Limb (tissue), 2 donors: Measurements from ENCODE around the gene ASAP3.

Experiments
- DNase-seq, 2 donors: peaks; one replicate each; pipeline ENCODE4 v3.0.0-alpha.2; 2016; ENCODE audit errors: extremely low spot score in 2 of 2

Gene ASAP3

DNA sequence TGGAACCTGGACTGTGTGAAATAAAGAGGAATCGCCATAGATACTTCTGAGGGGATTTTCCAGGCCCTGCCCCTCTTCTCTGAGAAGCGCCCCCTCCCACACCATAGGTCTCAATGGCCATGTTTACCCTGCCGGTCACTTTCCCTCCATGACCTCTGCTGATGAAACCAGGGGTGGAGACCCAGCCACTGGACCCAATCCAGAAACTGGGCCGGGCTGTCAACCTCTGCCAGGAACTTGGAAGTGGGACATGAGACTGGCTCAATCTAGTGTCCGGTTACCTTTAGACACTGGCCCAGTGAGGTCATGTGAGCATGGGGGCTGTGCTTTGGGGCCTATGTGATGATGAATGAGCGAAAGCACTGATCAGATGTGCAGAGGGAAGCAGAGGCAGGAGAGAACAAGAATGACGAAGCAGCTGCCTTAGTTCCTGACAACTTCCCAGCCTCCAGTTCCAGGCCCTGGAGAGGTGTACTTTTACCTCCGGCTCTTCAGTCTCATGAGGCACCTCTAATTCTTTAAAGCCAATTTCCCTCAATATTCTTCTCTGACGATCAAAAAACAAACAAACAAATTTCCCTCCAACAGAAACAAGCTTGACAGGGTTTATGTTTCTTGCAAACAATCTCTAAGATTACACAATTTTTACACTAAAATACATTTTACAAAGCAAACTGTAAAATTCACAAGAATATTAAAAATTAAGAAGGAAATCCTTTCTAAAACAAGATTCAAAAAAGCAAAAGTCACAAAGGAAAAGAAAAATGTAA, 4.9 kb downstream of the ASAP3 start:
- DNase-seq: peak in 1 of 2 donors; percentile 41

DNA sequence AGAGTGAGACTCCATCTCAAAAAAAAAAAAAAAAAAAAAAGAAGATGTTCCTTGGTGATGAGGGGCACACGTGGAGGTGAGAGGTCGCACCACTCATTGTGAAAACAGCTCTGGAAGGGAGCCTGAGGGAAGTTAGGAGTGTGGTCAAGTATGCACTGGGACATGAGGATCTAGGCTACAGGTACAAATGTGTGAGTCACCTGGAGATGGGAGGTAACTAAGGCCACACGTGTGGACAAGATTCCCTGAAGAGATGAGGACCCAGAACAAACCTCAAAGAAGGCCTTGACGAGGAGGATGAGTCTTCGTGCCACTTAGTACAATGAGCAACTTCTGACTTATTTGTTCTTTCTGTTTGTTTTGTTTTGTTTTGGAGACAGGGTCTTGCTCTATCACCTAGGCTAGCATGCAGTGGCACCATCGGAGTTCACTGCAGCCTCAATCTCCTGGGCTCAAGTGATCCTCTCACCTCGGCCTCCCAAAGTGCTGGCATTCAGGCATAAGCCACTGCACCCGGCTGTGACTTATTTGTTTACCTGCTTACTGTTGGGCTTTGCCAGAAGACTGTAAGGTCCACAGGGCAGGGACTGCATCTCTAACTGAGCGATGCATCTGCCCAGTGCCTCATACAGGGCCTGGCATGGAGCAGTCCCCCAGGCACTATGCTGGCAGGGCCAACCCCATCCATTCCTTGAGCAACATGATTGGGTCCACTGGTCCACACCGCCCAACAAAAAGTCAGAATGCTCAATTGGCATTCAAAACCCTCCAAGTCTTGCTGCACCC, 6.4 kb downstream of the ASAP3 start:
- no peak for DNase-seq

DNA sequence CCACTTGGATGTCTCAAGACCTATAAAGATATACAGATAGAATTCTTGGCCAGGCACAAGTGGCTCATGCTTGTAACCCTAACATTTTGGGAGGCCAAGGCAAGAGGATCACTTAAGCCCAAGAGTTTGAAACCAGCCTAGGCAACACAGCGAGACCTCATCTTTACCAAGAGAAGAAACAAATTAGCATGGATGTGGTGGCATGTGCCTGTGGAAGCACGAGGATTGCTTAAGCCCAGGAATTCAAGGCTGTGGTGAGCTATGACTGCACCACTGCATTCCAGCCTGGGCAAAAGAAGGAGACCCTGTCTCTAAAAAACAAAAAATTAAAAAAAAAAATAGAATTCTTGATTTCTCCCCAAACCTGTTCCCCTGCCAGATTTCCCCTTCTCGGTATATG, 8.3 kb downstream of the ASAP3 start:
- no peak for DNase-seq

DNA sequence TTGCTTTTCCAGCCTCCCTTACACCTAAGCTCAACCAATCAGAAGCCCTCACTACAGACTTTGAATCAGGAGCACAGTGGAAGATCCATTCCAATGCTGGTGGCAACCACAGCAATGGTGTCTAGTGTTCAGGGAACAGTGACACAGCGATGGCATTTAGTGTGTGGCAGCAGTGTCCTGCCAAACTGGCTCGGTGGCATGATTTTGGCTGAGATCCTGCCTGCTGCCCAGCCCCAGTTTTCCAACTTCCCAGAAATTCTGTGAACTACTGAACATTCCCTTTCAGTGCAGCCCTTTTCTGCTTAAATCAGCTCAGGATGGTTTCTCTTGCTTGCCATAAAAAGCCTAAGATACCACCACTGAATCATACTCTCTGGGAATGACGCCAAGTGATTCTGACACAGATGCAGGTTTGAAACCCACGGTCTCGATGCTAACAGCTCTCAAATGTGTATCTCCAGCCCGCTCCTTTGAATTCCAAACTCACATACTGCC, 8.8 kb downstream of the ASAP3 start:
- DNase-seq: no peak

DNA sequence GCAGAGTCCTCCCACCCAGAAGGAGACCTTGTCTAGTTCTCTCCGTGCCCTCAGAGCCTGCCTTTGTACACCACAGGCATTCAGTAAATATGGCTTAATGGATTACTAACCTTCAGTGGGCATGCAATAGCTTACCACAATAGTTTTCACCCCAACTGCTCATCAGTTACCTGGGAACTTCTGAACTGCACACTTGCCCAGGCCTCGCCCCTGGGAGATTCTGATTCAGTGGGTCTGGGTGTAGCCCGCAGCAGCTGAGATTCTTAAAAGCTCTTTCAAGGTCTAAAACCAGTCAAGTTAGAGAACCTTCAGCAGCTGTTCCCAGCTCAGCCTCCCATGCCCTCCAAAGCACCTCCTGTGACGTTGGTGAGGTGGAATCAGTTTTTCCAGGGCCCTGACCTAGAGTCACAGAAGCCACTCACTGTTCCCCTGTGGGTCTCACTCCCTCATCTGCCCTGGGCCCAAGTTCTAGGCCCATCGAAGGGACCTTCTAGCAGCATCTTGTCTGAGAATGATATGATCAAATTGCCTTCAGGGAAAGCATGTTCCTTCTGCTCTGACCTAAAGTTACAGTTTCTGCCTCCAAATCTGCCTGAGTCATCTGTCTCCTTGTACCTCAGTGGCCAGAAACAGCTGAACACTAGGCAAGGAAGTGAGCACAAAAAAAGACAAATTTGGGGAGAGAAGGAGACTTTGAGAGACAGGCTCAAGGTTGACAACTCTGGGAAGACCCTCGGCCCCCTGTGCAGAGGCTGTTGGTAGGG, 10.8 kb downstream of the ASAP3 start:
- DNase-seq: no peak

DNA sequence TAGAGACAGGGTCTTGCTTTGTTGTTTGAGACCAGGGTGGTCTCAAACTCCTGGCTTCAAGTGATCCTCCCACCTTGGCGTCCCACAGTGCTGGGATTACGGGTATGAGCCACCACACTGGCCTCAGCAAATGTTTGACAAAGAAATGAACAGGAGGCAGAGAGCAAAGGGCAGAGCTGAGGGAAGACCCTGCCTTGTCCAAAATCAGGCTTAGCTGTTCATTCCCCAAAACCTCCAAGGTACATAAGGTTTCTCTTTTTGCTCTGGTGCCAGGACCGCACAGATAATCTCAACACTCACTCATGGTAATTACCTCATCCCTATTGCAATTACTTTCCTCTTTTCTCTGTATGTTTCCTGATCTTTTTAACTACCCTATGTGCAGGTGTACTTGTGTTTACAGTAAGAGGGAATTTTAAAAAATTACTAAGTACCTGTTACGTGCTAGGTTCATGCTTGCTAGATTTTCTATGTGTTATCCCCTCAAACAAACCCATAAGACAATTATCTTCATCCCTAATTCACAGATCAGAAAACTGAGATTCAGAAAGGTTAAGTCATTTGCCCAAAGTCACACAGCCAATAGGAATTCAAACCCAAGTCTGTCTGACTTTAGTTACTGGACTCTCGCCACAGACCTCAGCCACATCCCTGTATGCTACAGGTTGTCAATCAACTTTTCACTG, 11.5 kb downstream of the ASAP3 start:
- DNase-seq: no peak

DNA sequence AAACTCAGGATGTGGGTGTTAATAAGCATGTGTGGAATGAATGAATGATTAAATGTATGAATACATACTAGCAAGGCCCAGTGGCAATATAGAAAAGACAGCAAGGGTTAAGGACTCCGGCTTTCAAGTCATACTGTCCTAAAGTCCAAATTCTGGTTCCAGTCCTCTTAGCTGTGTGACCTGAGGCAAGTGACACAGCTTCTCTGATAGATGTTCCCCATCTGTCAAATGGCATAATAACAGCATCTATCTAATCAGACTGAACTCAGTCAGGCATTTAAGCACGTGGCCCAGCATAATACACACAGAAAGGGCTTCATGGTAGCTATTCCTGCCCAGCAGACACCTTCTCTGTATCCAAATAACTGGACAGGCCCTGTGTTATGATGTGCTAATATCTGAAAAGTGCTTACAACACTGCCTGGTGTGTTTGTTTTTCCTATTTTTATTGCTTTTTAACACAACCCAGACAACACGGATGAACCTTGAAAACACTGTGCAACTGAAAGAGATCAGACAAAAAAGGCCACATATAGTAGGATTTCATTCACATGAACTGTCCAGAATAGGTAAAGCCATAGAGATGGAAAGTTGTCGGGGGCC, 12.4 kb downstream of the ASAP3 start:
- DNase-seq: no peak

DNA sequence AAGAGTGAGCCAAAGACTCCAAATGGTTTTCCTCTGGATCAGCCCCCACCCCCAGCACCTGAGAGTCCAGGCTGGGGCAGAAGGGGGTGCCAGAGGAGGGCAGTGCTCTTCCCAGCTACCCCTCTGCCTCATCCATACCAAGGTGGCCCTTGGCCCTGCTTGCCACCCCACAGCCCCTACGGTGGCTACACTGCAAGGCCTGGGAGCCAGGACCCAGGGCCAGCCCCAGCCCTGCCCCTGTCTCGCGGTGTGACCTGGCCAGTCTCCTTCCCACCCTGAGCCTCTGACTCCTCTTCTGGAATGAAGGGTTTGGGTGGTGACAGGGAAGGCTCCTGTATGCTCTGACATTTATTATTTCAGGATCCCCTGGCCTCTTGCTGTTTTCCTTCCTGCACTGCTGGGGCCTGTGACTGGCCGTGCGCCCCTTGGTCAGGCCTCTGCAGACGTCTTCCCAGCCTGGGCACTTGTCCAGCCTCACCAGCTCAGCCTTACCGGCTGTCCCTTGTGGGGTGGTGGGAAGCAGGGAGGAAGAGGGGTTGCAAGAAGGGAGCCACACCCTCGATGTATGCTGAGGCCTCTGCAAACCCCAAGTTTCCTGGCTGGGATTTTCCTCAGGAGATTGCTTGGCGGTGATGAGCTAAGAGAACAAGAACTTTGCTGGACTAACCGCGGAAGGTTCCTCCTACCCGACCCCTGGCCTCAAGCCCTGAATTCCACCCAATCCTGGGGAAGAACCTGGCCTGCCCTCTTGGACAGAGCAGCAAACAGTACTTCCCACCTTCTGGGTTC, 13.5 kb downstream of the ASAP3 start:
- peak; percentile 43 to 45 for DNase-seq

DNA sequence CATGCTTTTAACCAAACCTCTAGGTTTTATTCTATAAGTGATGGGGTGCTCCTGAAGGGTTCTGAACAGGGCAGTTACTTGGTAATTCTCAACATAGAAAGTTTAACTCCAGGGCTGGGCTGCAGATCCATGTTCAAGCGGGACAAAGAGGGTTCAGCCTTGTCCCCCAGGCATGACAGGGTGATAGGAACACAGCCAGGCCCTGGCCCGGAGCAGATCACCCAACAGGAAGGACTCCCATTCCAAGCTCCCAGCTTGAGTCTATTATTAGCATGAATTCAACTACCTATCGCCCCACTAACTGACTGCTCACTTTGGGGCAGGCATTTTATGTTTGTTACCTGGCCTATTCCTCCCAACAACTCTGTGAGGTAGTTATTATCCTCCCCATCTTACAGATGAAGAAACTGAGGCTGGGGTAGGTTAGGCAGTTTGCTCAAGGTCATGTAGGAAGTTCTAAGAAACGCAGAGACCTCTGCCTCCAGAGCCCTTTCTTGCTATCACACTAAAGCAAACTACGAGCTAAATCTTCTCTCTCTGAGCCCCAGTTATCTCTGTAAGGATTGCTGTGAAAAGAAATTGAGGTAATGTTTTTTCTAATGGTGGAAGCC, 14.5 kb downstream of the ASAP3 start:
- no peak for DNase-seq

DNA sequence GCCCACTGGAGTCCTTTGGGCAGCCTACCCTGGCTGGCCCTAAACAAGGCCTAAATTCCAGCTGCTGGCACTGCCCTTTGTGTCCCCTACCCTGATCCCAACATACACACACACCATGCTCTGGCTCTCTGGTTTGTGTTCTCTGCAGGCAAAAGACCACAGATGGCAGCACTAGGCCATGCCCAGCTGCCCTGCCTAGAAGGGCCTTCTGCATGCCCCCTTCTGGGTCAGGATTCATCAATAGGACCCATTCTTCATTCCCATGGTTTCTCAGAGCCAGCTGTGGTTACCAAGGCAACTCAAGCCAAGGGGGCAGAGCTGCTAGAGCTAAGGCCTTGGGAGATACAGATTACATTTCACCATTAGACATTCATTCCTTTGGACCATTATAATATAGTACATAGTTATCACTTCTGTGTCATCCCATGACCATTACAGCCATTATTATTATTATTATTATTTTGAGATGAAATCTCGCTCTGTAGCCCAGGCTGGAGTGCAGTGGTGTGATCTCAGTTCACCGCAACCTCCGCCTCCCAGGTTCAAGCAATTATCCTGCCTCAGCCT, 17.5 kb downstream of the ASAP3 start:
- no peak for DNase-seq

DNA sequence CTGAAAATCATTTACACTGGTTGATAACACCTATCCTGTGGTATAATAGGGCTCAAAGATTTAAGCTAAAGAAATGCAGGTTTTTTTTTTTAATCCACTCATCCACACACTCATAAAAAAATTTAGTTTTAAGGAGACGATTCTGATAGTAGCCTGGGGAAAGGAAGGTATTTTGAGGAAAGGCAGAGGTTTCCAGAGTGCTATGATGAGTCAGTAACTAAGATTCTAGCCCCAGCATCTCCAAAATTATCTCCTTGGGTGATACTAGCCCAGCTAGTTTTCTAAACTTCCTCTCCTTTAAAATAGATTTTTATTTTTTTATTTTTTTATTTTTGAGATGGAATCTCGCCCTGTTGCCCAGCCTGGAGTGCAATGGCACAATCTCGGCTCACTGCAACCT, 20.7 kb downstream of the ASAP3 start:
- no peak for DNase-seq

DNA sequence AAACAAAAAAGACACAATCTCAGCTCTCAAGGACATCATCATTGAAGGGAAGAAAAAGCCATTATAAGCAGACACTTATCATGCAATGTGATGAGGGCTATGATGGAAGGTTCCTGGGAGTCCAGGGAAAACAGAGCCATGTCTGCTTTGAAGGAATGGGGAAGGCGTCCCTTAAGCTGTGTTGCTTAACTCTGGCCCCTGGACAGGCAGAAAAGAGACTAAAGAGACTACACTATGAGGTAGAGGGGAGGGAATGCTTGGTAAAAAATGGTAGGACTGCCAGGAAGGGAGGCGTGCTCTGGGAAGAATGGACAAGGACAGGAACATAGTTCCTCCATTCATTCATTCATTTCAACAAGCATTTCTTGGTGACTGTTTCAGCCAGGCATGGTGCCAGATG, 21.2 kb downstream of the ASAP3 start:
- DNase-seq: no peak

DNA sequence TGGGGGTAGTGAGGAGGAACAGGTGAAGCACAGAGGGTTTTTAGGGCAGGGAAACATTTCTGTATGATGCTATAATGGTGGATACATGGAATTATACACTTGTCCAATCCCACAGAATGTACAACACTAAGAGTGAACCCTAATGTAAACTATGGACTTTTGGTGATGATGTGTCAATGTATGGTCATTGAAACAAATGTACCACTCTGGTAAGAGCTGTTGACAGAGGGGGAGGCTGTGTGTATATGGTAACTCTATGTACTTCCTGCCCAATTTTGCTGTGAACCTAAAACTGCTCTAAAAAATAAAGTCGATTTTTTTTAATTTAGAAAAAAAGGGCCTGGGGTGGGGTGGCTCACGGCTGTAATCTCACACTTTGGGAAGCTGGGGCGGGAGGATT, 22.9 kb downstream of the ASAP3 start:
- DNase-seq: no peak

DNA sequence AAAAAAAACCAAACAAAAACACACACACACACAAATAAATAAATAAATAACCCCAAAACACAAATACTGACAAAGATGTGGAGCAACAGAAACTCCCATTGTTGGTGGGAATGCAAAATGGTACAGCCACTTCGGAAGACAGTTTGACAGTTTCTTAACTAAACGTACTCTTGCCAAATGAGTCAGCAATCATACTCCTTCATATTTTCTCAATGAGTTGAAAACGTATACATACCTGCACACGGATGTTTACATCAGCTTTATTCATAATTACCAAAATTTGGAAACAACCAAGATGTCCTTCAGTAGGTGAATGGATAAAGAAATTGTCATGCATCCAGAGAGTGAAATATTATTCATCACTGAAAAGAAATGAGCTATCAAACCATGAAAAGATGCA, 23.5 kb downstream of the ASAP3 start:
- DNase-seq: no peak

DNA sequence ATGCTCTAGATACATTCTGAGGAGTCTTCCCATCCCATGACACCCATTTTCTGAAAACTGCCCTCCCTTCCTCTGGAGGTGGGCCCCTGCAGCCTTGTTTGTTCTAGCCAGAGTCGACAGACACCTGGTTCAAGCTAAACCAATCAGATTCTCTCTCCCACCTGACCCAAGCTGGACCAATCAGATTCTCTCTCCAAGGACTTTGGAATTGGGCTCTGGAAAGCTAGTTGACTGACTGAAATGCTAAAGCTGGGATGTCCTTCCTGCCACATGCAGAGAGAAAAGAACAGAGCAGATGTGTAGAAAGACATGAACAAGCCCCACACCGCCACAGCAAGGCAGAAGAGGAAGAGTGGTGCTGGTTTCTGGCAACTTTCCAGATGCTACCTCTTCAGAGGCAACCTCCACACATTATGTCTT, 24.6 kb downstream of the ASAP3 start:
- no peak for DNase-seq

DNA sequence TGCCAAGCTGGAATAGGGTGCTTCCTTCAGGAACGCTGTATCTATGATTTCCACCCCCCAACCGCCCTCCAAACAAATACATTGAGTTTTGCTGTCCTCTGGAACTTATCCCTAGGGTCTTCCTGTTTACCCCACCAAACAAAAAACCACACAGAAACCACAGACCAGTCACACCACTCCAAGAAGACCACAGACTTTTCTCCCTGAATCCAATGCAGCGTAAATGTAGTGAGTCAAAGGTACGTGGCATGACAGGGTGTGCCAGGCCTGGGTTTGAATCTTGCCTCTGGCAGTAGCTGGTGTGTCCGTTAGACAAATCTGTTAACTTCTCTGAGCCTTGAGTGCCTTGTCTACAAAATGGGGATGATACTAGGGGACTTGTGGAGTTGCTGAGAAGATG, 27.8 kb downstream of the ASAP3 start:
- no peak for DNase-seq

DNA sequence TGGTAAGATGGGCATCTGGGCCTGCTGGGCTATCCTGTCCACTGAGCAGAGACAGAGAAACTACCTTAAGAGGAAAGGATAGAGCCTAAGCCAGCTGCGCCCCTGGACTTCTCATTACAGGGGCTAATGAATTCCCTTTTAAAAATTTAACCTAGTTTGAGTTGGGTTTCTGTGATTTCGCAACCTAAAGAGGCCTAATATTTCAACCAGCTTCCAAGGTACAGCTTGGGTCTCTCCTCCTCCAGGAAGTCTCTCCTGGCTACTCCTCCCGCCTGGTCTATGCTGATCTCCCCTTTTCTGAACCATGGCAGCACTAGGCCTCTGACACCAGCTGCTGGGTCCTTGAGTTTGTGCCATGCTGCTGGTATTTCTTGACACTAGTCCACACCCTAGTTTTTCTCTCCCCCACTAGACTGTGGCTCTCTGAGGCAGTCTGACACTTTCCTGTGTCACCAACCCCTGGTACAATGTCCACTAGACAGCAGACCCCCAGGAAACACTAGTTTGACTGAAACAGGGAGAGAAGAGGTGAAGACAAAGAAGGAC, 30.5 kb downstream of the ASAP3 start:
- DNase-seq: no peak

DNA sequence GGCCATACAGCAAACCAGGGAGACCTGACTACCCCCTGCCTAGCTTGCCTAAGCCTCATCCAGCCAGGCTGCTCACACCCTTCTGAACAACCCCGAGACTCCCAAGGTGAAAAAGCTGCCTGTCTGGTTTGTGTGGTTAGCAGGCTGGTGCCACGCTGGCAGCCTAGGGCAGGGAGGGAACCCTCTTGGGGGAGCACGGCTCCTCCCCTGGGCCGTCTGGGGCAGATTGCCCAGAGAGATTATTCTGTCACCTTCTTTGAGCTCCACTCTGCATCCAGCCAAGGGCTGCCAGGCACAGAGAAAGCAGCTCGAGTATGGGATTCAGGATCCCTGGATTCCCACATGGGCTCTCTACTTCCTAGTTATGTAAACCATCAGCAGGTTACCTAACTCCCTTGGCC, 32.0 kb downstream of the ASAP3 start:
- no peak for DNase-seq

DNA sequence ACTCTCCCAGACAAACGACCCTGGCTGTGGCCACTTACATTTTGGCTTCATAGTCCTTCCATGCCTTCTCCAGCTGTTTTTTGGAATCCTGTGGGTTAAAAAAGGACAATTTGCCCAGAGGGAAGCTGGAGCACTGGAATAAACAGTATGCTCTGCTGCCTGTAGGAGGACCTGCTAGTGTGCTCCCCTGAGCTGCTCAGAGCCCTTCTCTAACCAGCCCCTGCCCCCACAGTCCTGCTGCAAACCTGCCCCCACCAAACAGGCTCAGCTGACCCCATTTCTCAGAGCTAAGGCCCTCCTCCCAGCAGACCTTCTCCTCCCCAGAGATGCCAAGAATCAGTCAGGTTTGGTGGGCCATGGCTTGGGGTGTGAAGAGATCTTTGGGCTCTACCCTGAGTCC, 32.5 kb downstream of the ASAP3 start:
- DNase-seq: no peak
